NB4 (cell line): Measurements from ENCODE around the gene TRIP12.

Experiments
- CTCF ChIP-seq: IDR thresholded peaks from one replicate; pipeline ENCODE4 v1.5.1; 2012; ENCODE audit warnings: low read depth, low read length
- MYC ChIP-seq: IDR thresholded peaks from 2 replicates; pipeline ENCODE4 v1.6.1; 2011; ENCODE audit warnings: low read depth, low read length
- POLR2A ChIP-seq: IDR thresholded peaks from 2 replicates; pipeline ENCODE4 v1.6.1; 2011; ENCODE audit warnings: mild to moderate bottlenecking; ENCODE audit not compliant: insufficient read length; ENCODE audit errors: extremely low read depth

GRCh38 chr2:229748950-229749349 is 172.9 kb downstream of the TRIP12 start:
- TF ChIP-seq POLR2A, result no peak
- no peak for TF ChIP-seq CTCF
- no peak for TF ChIP-seq MYC
